B cell (primary cell): ENCODE measurements around the gene CD300LB.
"Not testable (repeated sequence)": the region's sequence is repeated elsewhere in the genome, so short reads cannot be mapped to it uniquely, and the experiment has no call there.

ENCODE experiments used
- CTCF ChIP-seq: fragments of 200-600 bp; IDR thresholded peaks from one replicate; pipeline ENCODE4 v1.8.0; 2022; ENCODE audit warnings: antibody characterized with exemption, mild to moderate bottlenecking
- EZH2 ChIP-seq: IDR thresholded peaks from 2 replicates; pipeline ENCODE4 v1.6.1; 2012; ENCODE audit warnings: borderline replicate concordance, low read depth, mild to moderate bottlenecking, moderate library complexity, low read length; ENCODE audit not compliant: insufficient read depth, poor library complexity, severe bottlenecking

GRCh38 chr17:74503949-74504348, 27.3 kb downstream of the CD300LB start:
- TF ChIP-seq EZH2, CTCF: not testable (repeated sequence)
